ENCODE results near the gene OR51B2.
"Not testable (repeated sequence)": the region's sequence is repeated elsewhere in the genome, so short reads cannot be mapped to it uniquely, and the experiment has no call there.

Gene OR51B2

GRCh38 chr11:5313326-5314023, 10.6 kb downstream of the OR51B2 start:
- DNase-seq (ENCODE audit: low read depth in 2 of 2), result not testable (repeated sequence)

DNA sequence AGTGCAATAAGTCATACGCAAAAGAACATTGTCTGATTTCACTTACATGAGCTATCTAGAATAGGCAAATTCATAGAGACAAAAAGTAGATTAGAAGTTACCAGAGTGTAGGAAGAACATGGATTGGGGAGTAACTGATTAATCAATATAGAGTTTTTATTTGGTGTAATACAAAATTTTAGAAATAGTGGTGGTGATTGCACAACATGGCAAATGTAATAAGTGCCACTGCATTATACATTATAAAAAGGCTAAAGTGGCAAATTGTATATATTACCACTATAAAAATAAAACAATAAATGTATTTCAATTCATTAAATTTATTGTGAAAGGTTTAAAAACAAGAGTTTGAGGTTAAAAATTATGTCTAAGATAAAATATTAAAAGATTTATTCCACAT, 13.7 kb downstream of the OR51B2 start:
- DNase-seq (ENCODE audit: low read depth in 2 of 2), result no peak

DNA sequence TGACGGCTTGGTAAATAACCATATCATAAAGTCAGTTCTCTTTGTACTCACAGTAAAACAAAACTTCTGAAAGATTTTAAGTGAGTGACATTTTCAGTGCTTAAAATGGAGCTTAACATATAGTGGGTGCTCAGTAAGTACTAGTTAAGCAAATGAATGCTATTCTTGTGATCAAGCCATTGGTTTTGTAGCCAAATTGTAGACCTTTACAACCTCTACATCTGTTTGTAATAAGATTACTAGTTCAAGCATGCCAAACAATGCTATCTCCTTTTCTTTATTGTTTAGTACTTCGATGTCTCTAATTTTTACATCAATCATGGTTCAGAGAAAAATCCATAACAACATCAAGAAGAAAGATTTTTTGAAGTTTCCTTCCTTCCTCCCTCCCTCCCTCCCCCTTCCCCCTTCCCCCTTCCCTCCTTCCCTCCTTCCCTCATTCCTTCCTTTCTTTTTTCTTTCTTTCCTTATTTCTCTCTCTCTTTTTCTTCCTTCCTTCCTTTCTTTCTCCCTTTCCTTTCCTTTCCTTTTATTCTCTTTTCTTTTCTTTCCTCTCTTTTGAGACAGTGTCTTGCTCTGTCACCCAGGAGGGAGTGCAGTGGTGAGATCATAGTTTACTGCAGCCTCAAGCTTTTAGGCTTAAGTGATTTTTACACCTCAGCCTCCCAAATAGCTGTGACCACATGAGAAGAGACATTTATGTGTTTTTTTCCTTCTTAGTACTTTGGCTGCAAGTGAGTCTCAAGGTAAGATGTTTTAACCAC, 16.7 kb downstream of the OR51B2 start:
- no peak for DNase-seq (ENCODE audit: low read depth in 2 of 2)

- no peak for DNase-seq (ENCODE audit: low read depth in 2 of 2)
These were observed 20.1 kb downstream of the OR51B2 start for GRCh38 chr11:5304046-5304445.

DNA sequence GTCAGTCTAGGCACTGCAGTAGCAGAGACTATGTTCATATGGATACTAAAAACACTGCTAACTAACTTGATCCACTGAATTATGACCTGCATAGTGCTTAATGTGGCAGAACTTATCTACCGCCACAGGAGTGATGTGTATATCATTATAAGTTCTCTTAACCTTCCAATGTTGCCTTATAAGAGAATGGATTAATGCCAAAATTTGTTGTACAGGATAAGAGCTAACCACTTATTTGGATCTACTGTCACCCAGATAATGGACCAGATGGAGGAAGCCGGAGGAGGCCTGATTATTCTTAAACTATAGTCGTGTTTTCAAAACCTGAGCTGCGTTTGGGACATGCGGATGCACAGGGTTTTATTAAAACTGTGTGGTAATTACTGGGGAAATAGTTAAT, 20.5 kb downstream of the OR51B2 start:
- DNase-seq (ENCODE audit: low read depth in 2 of 2), result no peak

- no peak for DNase-seq (ENCODE audit: low read depth in 2 of 2)
These were observed 22.3 kb downstream of the OR51B2 start, which contains the start of gene OR51B4 for GRCh38 chr11:5301846-5302245. Gene OR51B4, minus strand, starts transcription at chr11:5301946. Its CDS starts 0 bp downstream, at chr11:5301946.

DNA sequence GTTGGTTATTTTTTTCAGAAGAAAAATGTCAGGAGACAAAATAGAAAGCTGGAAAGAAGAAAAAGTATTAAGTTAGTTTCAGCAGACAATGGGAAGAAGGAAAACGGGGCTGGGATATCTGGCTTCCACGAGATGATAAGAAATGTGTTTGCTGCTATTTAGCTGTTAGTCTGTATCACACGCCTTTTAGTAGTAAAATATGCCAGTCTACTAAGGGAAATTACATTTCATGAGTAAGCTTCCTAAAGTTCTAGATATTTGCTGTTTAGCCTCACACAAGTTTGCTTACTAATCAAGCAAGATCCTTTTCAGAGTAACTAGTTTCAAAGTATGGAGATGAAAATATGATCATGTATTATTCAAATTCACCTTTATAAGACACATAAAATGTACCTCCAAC, 23.8 kb downstream of the OR51B2 start:
- DNase-seq (ENCODE audit: low read depth in 2 of 2), result no peak

DNA sequence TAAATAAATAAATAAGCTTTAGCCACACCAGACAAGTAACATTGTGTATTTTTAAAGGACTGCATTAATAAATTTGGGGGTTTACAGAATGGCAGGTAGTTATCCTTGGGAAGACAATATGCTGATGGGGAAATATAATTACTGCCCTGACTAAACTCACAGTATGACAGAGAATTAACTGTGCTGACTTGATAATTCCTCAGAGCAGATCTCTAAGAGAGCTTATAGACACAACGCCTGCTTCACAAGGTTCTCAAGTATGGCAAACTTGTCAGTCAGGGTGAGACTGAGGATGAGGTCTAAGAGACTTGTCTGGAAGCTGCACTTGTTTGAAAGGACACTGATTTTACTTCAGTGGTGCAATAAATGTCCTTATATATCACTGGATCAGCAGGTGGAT, 25.6 kb downstream of the OR51B2 start:
- DNase-seq (ENCODE audit: low read depth in 2 of 2), result no peak

DNA sequence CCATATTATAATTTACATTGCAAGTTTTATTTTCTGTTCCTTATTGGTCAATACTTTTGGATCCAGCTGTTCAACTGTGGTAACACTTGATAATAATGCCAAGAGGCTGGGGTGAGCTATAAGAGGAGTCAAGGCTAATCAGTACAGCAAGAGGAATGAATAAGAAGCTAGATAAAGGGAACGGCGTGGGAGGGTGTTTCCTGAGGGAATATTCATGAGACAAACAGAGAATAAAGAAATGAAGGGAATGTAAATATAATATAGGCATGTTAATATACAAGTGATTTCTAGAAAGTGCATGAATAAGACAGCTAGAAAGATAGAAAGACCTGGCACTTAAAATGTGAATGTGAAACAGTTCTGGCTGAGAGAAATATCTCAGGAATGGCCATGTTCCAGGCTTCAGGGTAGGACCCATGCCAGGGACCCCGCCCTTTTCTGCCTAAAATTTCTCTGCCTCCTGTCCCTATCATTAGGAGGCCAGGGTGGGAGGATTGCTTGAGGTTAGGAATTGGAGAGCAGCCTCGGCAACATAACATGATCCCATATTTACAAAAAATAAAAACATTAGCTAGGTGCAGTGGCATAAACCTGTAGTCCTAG, 26.3 kb downstream of the OR51B2 start:
- DNase-seq (ENCODE audit: low read depth in 2 of 2), result no peak

DNA sequence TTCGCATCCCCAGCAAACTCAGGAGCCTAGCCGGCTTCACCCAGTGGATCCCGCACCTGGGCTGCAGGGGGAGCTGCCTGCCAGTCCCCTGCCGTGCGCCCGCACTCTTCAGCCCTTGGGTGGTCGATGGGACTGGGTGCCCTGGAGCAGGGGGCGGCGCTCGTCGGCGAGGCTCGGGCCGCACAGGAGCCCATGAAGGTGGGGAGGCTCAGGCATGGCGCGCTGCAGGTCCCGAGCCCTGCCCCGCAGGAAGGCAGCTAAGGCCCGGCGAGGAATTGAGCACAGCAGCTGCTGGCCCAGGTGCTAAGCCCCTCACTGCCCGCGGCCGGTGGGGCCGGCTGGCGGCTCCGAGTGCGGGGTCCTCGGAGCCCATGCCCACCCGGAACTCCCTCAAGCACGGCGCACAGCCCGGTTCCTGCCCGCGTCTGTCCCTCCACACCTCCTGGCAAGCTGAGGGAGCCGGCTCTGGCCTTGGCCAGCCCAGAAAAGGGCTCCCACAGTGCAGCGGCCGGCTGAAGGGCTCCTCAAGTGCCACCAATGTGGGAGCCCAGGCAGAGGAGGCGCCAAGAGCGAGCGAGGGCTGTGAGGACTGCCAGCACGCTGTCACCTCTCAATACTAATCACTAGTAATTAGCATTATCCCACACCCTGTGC, 29.6 kb downstream of the OR51B2 start:
- DNase-seq (ENCODE audit: low read depth in 2 of 2), result not testable (repeated sequence)

DNA sequence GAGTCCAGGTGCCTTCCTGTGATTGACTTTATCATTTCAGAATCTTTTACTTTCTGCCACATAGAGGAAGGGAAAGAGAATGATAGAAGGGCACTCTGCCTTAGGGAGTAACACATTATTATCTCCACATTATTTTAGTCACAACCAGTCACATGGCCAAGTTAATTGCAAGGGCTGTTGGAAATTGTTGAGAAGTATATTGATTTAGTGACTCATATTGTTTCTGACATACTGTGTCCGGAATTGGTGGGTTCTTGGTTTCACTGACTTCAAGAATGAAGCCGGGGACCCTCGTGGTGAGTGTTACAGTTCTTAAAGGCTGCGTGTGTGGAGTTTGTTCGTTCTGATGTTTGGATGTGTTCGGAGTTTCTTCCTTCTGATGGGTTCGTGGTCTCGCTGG, 31.1 kb downstream of the OR51B2 start:
- DNase-seq (ENCODE audit: low read depth in 2 of 2), result no peak

DNA sequence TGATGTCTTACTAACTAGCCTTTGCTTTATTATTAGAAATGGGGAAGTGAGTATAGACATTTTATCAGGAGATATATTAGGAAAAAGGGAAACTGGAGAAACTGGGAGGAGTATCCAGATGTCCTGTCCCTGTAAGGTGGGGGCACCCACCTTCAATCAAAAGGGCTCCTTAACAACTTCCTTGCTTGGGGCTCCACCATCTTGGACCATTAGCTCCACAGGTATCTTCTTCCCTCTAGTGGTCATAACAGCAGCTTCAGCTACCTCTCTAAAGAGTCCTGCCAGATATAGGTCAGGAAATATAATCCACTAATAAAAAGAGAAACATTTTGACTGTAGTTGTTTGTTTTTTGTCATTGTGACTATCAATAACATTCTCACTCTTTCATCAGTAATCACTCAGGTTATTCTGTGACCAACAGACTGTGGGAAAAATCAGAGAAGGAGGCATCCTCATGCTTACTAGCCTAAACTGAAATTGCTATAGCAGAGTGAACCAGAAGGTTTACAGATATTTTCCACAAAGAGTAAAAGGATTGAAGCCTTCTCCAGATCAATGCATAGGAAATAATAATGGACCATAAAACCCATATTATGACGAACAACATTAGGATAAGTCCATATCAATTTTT, 32.8 kb downstream of the OR51B2 start:
- DNase-seq (ENCODE audit: low read depth in 2 of 2), result no peak

DNA sequence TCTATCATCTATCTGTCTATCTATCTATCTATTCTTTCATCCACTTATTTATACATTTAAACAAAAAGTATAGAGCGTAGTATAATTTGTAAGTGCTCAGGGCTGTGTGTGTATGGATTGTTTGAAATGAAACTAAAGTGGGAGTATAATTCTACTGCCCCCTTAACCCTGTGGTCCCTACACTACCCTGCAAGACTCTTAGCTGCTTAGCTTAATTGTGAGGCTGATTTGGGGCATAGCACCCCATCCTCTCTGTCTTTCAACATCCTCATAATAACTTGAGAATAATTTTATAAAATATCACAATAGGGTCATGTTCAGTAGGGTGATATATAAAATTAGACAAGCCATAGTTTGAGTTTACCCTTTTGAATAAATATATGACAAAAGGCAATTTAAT, 34.0 kb downstream of the OR51B2 start:
- DNase-seq (ENCODE audit: low read depth in 2 of 2), result no peak

- no peak for DNase-seq (ENCODE audit: low read depth in 2 of 2)
These were observed 34.4 kb downstream of the OR51B2 start for GRCh38 chr11:5289696-5290095.

DNA sequence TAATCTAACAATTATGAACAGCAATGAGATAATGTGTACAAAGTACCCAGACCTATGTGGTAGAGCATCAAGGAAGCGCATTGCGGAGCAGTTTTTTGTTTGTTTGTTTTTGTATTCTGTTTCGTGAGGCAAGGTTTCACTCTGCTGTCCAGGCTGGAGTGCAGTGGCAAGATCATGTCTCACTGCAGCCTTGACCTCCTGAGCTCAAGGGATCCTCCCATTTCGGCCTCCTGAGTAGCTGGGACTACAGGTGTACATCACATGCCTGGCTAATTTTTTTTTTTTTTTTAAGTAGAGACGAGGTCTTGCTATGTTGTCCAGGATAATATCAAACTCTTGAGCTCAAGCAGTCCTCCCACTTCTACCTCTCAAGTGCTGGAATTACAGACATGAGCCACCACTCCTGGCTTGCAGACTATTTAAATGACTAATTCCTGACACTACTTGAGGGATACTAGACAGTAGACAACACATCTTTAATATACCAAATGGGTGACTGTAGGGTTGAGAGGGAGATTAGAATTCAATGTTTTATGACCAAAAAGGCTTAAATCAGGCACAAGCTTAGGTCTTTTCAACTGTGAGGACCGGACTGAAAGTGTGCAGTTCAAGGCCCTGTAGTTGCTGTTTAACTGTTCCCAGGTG, 35.1 kb downstream of the OR51B2 start:
- no peak for DNase-seq (ENCODE audit: low read depth in 2 of 2)

- DNase-seq (ENCODE audit: low read depth in 2 of 2), result no peak
These were observed 35.8 kb downstream of the OR51B2 start for GRCh38 chr11:5288108-5288905.

GRCh38 chr11:5286901-5287300, 37.2 kb downstream of the OR51B2 start:
- no peak for DNase-seq (ENCODE audit: low read depth in 2 of 2)

- DNase-seq (ENCODE audit: low read depth in 2 of 2), result no peak
These were observed 37.7 kb downstream of the OR51B2 start for GRCh38 chr11:5286351-5286750.

DNA sequence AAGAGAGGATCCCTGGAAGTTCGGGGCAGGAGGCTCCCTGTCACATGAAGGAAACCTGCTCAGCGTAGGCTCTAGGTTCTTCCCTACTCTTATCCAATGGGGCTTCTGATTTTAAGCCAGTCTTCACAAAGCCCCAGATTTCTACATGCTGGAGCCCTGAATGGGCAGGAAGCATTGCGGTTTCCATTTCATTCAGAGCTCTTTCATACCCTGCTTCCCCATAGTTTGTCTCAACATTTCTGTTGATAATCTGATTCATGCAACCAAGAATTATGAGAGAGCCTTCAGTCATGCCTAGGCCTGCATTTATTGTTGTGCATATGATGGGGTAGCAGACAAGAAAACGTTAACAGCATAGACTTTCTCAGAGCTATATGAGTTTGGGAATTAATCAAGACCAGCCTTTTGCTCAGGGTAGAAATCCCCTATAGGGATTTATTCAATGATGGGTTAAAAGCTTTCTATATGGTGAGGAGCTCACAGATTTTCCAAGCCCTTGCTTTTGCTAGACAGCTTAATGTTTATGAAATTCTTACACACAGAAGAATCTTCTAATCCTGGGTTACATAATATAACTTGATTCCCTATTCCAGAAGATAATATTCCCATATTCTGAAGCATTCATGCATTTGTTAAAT, 38.3 kb downstream of the OR51B2 start:
- no peak for DNase-seq (ENCODE audit: low read depth in 2 of 2)

DNA sequence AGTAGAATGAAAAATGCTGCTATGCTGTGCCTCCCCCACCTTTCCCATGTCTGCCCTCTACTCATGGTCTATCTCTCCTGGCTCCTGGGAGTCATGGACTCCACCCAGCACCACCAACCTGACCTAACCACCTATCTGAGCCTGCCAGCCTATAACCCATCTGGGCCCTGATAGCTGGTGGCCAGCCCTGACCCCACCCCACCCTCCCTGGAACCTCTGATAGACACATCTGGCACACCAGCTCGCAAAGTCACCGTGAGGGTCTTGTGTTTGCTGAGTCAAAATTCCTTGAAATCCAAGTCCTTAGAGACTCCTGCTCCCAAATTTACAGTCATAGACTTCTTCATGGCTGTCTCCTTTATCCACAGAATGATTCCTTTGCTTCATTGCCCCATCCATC, 39.5 kb downstream of the OR51B2 start:
- DNase-seq (ENCODE audit: low read depth in 2 of 2), result no peak

Measured in stimulated activated CD8-positive, alpha-beta memory T cell treated with anti-CD3 and anti-CD28 coated beads, Interleukin-15, amount 100 ng/mL, for 48 hours (primary cell).